ENCODE measurements around the gene TOGARAM2.

TOGARAM2 gene

GRCh38 chr2:29035016-29035745, 54.1 kb downstream of the TOGARAM2 start:
- Histone ChIP-seq H3K27ac (no peak overlapping the region), H3K36me3 (no peaks in the 10 kb centered on the region), H3K4me3 (ENCODE audit: low read depth in 1 of 2, low read length in 1 of 2) (no peak overlapping the region), H3K4me1 (ENCODE audit: control insufficient read depth in 1 of 2, insufficient read depth in 1 of 2, low read depth in 1 of 2, low read length in 1 of 2) (peaks cover 15 to 18% of the 10 kb centered on the region in 2 experiments), H3K27me3 (no peaks in the 10 kb centered on the region), H3K9me3 (no peaks in the 10 kb centered on the region)
- TF ChIP-seq CTCF (IDR thresholded peaks at IDR 0.05) = no peak

- Histone ChIP-seq H3K27me3 (no peaks in the 10 kb centered on the region), H3K36me3 (no peaks in the 10 kb centered on the region), H3K9me3 (no peaks in the 10 kb centered on the region), H3K27ac (no peak overlapping the region), H3K4me3 (ENCODE audit: low read depth in 1 of 2, low read length in 1 of 2) (no peak overlapping the region), H3K4me1 (ENCODE audit: control insufficient read depth in 1 of 2, insufficient read depth in 1 of 2, low read depth in 1 of 2, low read length in 1 of 2) (peaks cover 6 to 10% of the 10 kb centered on the region in 2 experiments)
- no peak for TF ChIP-seq CTCF (IDR thresholded peaks at IDR 0.05)
Observed at GRCh38 chr2:29039718-29040480, 58.8 kb downstream of the TOGARAM2 start.

GRCh38 chr2:29040552-29040951, 59.5 kb downstream of the TOGARAM2 start:
- Histone ChIP-seq H3K27ac (no peak overlapping the region), H3K4me3 (ENCODE audit: low read depth in 1 of 2, low read length in 1 of 2) (no peak overlapping the region), H3K4me1 (ENCODE audit: control insufficient read depth in 1 of 2, insufficient read depth in 1 of 2, low read depth in 1 of 2, low read length in 1 of 2) (peaks cover 0 to 4% of the 10 kb centered on the region in 2 experiments), H3K9me3 (no peaks in the 10 kb centered on the region), H3K27me3 (no peaks in the 10 kb centered on the region), H3K36me3 (no peaks in the 10 kb centered on the region)
- TF ChIP-seq CTCF (IDR thresholded peaks at IDR 0.05) = no peak

GRCh38 chr2:29041161-29041660, 60.1 kb downstream of the TOGARAM2 start:
- Histone ChIP-seq H3K36me3 (no peaks in the 10 kb centered on the region), H3K4me1 (ENCODE audit: control insufficient read depth in 1 of 2, insufficient read depth in 1 of 2, low read depth in 1 of 2, low read length in 1 of 2) (peaks cover 0 to 4% of the 10 kb centered on the region in 2 experiments), H3K4me3 (ENCODE audit: low read depth in 1 of 2, low read length in 1 of 2) (no peak overlapping the region), H3K9me3 (no peaks in the 10 kb centered on the region), H3K27ac (no peak overlapping the region), H3K27me3 (no peaks in the 10 kb centered on the region)
- no peak for TF ChIP-seq CTCF (IDR thresholded peaks at IDR 0.05)

- no peak for TF ChIP-seq CTCF (IDR thresholded peaks at IDR 0.05)
Observed at GRCh38 chr2:29042561-29043075, 61.5 kb downstream of the TOGARAM2 start.

More at GRCh38 chr2:29042561-29043075, 61.5 kb downstream of the TOGARAM2 start:
- Histone ChIP-seq H3K27ac (no peak overlapping the region), H3K27me3 (no peaks in the 10 kb centered on the region), H3K4me1 (ENCODE audit: control insufficient read depth in 1 of 2, insufficient read depth in 1 of 2, low read depth in 1 of 2, low read length in 1 of 2) (peaks cover 0 to 4% of the 10 kb centered on the region in 2 experiments), H3K4me3 (ENCODE audit: low read depth in 1 of 2, low read length in 1 of 2) (no peak overlapping the region), H3K36me3 (no peaks in the 10 kb centered on the region), H3K9me3 (no peaks in the 10 kb centered on the region)
